ENCODE data around the gene ARL6. TPM values are rescaled to one million over a fixed set of nuclear protein-coding genes. Genes with fewer than 3 reads are reported as not detected.

Gene ARL6
- total and polyA plus RNA-seq, 2 of the 8 experiments (the other 6 are each of a cell fraction or from before 2014, with no cell fraction given): 1.8 to 12.0 TPM

- TF ChIP-seq HDAC2 (IDR thresholded peaks at IDR 0.05; ENCODE audit: borderline replicate concordance in 1 of 2, low read depth in 2 of 2, low read length in 2 of 2) (no peak), E2F6 (IDR thresholded peaks at IDR 0.05) (no peak), TAF1 (IDR thresholded peaks at IDR 0.05; ENCODE audit: low read depth, low read length) (no peak), RNF2 (IDR thresholded peaks at IDR 0.05; ENCODE audit: borderline replicate concordance, low read depth, low read length, missing control alignments, poor library complexity, severe bottlenecking) (no peak)
Observed at GRCh38 chr3:97841304-97841703, 76.7 kb downstream of the ARL6 start (continued).

Measured in H1 (cell line).